GM12878 (cell line): ENCODE data around the gene NAMPT. TPM values are rescaled to one million over a fixed set of nuclear protein-coding genes. Genes with fewer than 3 reads are reported as not detected.

Source experiments
- ATAC-seq: fragments of 200-7000 bp; cut with Tn5 transposase; 3 replicates; pipeline ENCODE4 v1.9.1; 2020; ENCODE audit warnings: mild to moderate bottlenecking, moderate library complexity
- BruUV-seq: library from RNA; stranded (reverse); fragments of 400-500 nt; replicated peaks from 2 replicates; lab custom pipeline; 2021; lab: Mats Ljungman, UMichigan
- CTCF ChIA-PET: fragments of 300-600 bp; sonication (Branson Sonifier 250); formaldehyde crosslinking; extraction: SDS; loops from one replicate; lab custom pipeline; 2021; ENCODE audit warnings: inconsistent platforms; lab: Yijun Ruan, JAX
- POLR2A ChIA-PET: fragments of 350-600 bp; formaldehyde crosslinking; extraction: SDS; loops from one replicate; lab custom pipeline; 2021; ENCODE audit warnings: inconsistent platforms; lab: Charles Lee
- RAD21 ChIA-PET: fragments of 300-600 bp; sonication (Branson Sonifier 250); formaldehyde crosslinking; loops from one replicate; lab custom pipeline; 2023; ENCODE audit warnings: antibody characterized with exemption; ENCODE audit not compliant: unreplicated experiment; lab: Charles Lee
- SMC1A ChIA-PET: fragments of 300-600 bp; sonication (Branson Sonifier 250); formaldehyde crosslinking; loops from one replicate; lab custom pipeline; 2023; ENCODE audit not compliant: unreplicated experiment, uncharacterized antibody; lab: Charles Lee
- DNase-seq: peaks from one replicate; pipeline ENCODE4 v3.0.0-alpha.2; 2011; ENCODE audit warnings: low read depth, low spot score
- FAIRE-seq: peaks from 3 replicates; lab custom pipeline; 2011; peaks lifted over from hg19 to GRCh38; lab: Jason Lieb, UNC
- H2AFZ ChIP-seq: 2 replicates; pipeline ENCODE4 v1.6.0; 2011; ENCODE audit warnings: low read depth, low read length, control low read depth; ENCODE audit not compliant: control insufficient read depth
- H3K27ac ChIP-seq: 2 replicates; pipeline ENCODE4 v1.5.1; 2011; ENCODE audit warnings: control low read depth; ENCODE audit not compliant: control insufficient read depth, insufficient read depth
- H3K27me3 ChIP-seq, 2 experiments: replicated peaks in 1 of 2; 2 replicates each; pipeline versions ENCODE4 v1.6.0 to v1.6.1; 2011; ENCODE audit warnings: low read length in 1 of 2; ENCODE audit not compliant: control insufficient read depth in 2 of 2, insufficient read depth in 2 of 2
- H3K36me3 ChIP-seq, 2 experiments: 2 replicates each; pipeline ENCODE4 v1.5.1; 2011; ENCODE audit warnings: low read length in 1 of 2; ENCODE audit not compliant: control insufficient read depth in 2 of 2, insufficient read depth in 2 of 2
- H3K4me1 ChIP-seq: 2 replicates; pipeline ENCODE4 v1.6.1; 2011; ENCODE audit warnings: mild to moderate bottlenecking, low read length, moderate library complexity, mixed read lengths; ENCODE audit not compliant: control insufficient read depth, insufficient read depth
- H3K4me2 ChIP-seq: 2 replicates; pipeline ENCODE4 v1.6.0; 2011; ENCODE audit warnings: control low read depth; ENCODE audit not compliant: control insufficient read depth, insufficient read depth
- H3K4me3 ChIP-seq: fragments of 200-600 bp; sonication (generic); 2 replicates; pipeline ENCODE4 v1.5.1; 2016
- H3K79me2 ChIP-seq: 2 replicates; pipeline ENCODE4 v1.6.0; 2011; ENCODE audit warnings: low read length; ENCODE audit not compliant: control insufficient read depth, insufficient read depth
- H3K9ac ChIP-seq: 2 replicates; pipeline ENCODE4 v1.8.0; 2011; ENCODE audit warnings: low read length, control low read depth, mixed read lengths; ENCODE audit not compliant: control insufficient read depth, insufficient read depth
- H3K9me3 ChIP-seq: replicated peaks from 3 replicates; pipeline ENCODE4 v1.5.1; 2011; ENCODE audit warnings: mild to moderate bottlenecking, low read length; ENCODE audit not compliant: control insufficient read depth, insufficient read depth
- H4K20me1 ChIP-seq: 2 replicates; pipeline ENCODE4 v1.6.0; 2011; ENCODE audit not compliant: control insufficient read depth, insufficient read depth
- CBX3 ChIP-seq: fragments of 200-600 bp; sonication (generic); IDR thresholded peaks from 2 replicates; pipeline ENCODE4 v1.6.1; 2016; ENCODE audit warnings: low read depth, borderline replicate concordance
- CHD2 ChIP-seq: IDR thresholded peaks from 2 replicates; pipeline ENCODE4 v1.6.1; 2011; ENCODE audit warnings: low read depth, low read length, improper control_type of control experiment, borderline replicate concordance
- GATAD2B ChIP-seq: fragments of 450-650 bp; conservative IDR thresholded peaks from 2 replicates; pipeline ENCODE4 v1.6.1; 2017; ENCODE audit warnings: low read depth, mild to moderate bottlenecking, moderate library complexity
- HDAC6 ChIP-seq: fragments of 200-600 bp; sonication (generic); IDR thresholded peaks from one replicate; pipeline ENCODE4 v1.8.0; 2017; ENCODE audit warnings: antibody characterized with exemption; ENCODE audit not compliant: unreplicated experiment
- HDGF ChIP-seq: fragments of 450-650 bp; IDR thresholded peaks from 2 replicates; pipeline ENCODE4 v1.6.1; 2016; ENCODE audit warnings: antibody characterized with exemption
- MLLT1 ChIP-seq: fragments of 450-650 bp; IDR thresholded peaks from 2 replicates; pipeline ENCODE4 v1.6.1; 2016; ENCODE audit warnings: mild to moderate bottlenecking
- NFYB ChIP-seq: IDR thresholded peaks from 2 replicates; pipeline ENCODE4 v1.6.1; 2011; ENCODE audit warnings: low read depth, mild to moderate bottlenecking, low read length, improper control_type of control experiment, moderate library complexity; ENCODE audit not compliant: insufficient read depth
- NR2F1 ChIP-seq: fragments of 450-650 bp; conservative IDR thresholded peaks from 2 replicates; pipeline ENCODE4 v1.6.1; 2017; ENCODE audit warnings: mild to moderate bottlenecking
- PAX5 ChIP-seq: IDR thresholded peaks from 2 replicates; pipeline ENCODE4 v1.6.1; 2011; ENCODE audit warnings: low read depth, low read length, borderline replicate concordance
- PML ChIP-seq: IDR thresholded peaks from 2 replicates; pipeline ENCODE4 v1.6.1; 2012; ENCODE audit warnings: low read length, inconsistent platforms
- RAD21 ChIP-seq: IDR thresholded peaks from 2 replicates; pipeline ENCODE4 v1.6.1; 2011; ENCODE audit warnings: mild to moderate bottlenecking, low read depth, low read length, moderate library complexity; ENCODE audit not compliant: insufficient read depth
- SKIL ChIP-seq: fragments of 450-650 bp; IDR thresholded peaks from 2 replicates; pipeline ENCODE4 v1.6.1; 2017; ENCODE audit warnings: mild to moderate bottlenecking, low read depth, inconsistent platforms; ENCODE audit not compliant: poor library complexity, severe bottlenecking
- SPI1 ChIP-seq: IDR thresholded peaks from 2 replicates; pipeline ENCODE4 v1.6.1; 2011; ENCODE audit warnings: low read depth, mild to moderate bottlenecking, low read length, moderate library complexity, borderline replicate concordance; ENCODE audit not compliant: insufficient read depth
- YY1 ChIP-seq: IDR thresholded peaks from 2 replicates; pipeline ENCODE4 v1.6.1; 2011; ENCODE audit warnings: low read depth, mild to moderate bottlenecking, low read length
- WGBS: methylation state at CpG from one replicate; pipeline ENCODE4 v1.1.6; 2016; ENCODE audit warnings: low lambda C conversion rate; ENCODE audit not compliant: insufficient replicate concordance, insufficient coverage; ENCODE audit errors: missing lambda C conversion rate; 5-methylcytosine and 5-hydroxymethylcytosine counted together
- in situ Hi-C: fragments of 300-500 bp; cut with MboI; formaldehyde crosslinking; loops from 9 replicates; pipeline ENCODE4 v1.14.3; 2018; ENCODE audit warnings: mixed read lengths
- intact Hi-C: fragments of 100-400 bp; cut with micrococcal nuclease; formaldehyde crosslinking; loops from one replicate; pipeline ENCODE4 v1.14.2; 2022; ENCODE audit not compliant: unreplicated experiment
- polyA plus RNA-seq, 11 experiments: library from polyadenylated mRNA; depleted of rRNA in 4 of 11; unstranded in 6 of 11; stranded (reverse) in 5 of 11; fragments of >200 nt; fragmentation: Nextera tagmentation in 4 of 11; fragmentation: Illumina TruSeq in 1 of 11; extraction: Ambion mirVana in 4 of 11; extraction: Trizol in 1 of 11; gene quantifications; 1 replicate in 1 of 11; 2 replicates in 10 of 11; pipeline versions ENCODE4 v1.2.1 to v1.2.3, GENCODE V29; 2011 to 2016; ENCODE audit warnings: inconsistent platforms in 2 of 11, missing spikeins in 2 of 11, low read depth in 1 of 11
- total RNA-seq, 4 experiments: library from RNA; depleted of rRNA in 3 of 4; stranded (reverse); fragments of >200 nt in 3 of 4; fragmentation: Illumina TruSeq in 1 of 4; extraction: Trizol in 1 of 4; gene quantifications; 2 replicates each; pipeline versions ENCODE4 v1.2.1 to v1.2.3, GENCODE V29; 2013 to 2021

The NAMPT gene
- total and polyA plus RNA-seq, 10 of the 15 experiments (the other 5 are each of a cell fraction or from before 2014, with no cell fraction given), result 28.3 to 173 (median 75.0) TPM

GRCh38 chr7:106309362-106309761 lies 24.6 kb upstream of the NAMPT start:
- no peaks in the 10 kb centered on the region for H3K27me3 ChIP-seq
- RAD21 ChIA-PET, result no interaction called here
- POLR2A ChIA-PET, result no interaction called here
- no peaks in the 10 kb centered on the region for H3K36me3 ChIP-seq
- H2AFZ ChIP-seq, result no peak overlapping the region
- SMC1A ChIA-PET, result no interaction called here
- no peak overlapping the region for H3K4me2 ChIP-seq
- H3K9me3 ChIP-seq, result no peaks in the 10 kb centered on the region; the same call in 2 of the 3 replicates
- BruUV-seq, result no TSS peak
- CTCF ChIA-PET, result interaction anchor here (1.6 kb wide), 1 partner anchor 60 kb away, joined by 3 read pairs; no protein-coding TSS in a partner anchor
- H3K9ac ChIP-seq, result no peak overlapping the region
- H4K20me1 ChIP-seq, result no peaks in the 10 kb centered on the region
- H3K4me1 ChIP-seq, result peaks cover 5% of the 10 kb centered on the region; the same call in 1 of the 2 replicates
- ATAC-seq (no peak), FAIRE-seq (no peak), DNase-seq (no peak)
- no peak for TF ChIP-seq SPI1
- 0 out of 2 replicates have a peak, but pooled peaks have one; percentile 25 for TF ChIP-seq RAD21
- no peak overlapping the region for H3K27ac ChIP-seq
- no peaks in the 10 kb centered on the region for H3K79me2 ChIP-seq
- in situ Hi-C loops (no loop called here), intact Hi-C loops (no loop called here)
- no peak overlapping the region for H3K4me3 ChIP-seq

GRCh38 chr7:106306256-106306655 lies 21.5 kb upstream of the NAMPT start:
- DNase-seq, result no peak
- H3K9me3 ChIP-seq, result no peaks in the 10 kb centered on the region; the same call in 1 of the 3 replicates
- RAD21 ChIA-PET, result interaction anchor here (1.2 kb wide), 1 partner anchor 129 kb away, joined by 5 read pairs; no protein-coding TSS in a partner anchor
- 46% methylated on average over 3 of the region's 3 CpGs for WGBS
- no peak overlapping the region for H3K4me2 ChIP-seq
- in situ Hi-C loops (no loop called here), intact Hi-C loops (no loop called here)
- no peaks in the 10 kb centered on the region for H3K36me3 ChIP-seq
- no peak overlapping the region for H3K27ac ChIP-seq
- H2AFZ ChIP-seq, result no peak overlapping the region
- TF ChIP-seq PML (no peak), NFYB (no peak), MLLT1 (no peak), PAX5 (no peak), HDGF (no peak), CBX3 (no peak), NR2F1 (no peak), GATAD2B (no peak), CHD2 (no peak), SKIL (no peak), RAD21 (no peak), YY1 (no peak), HDAC6 (no peak)
- TF ChIP-seq, all 136 proteins: peak for 0
- no peak overlapping the region for H3K9ac ChIP-seq
- no peak overlapping the region for H3K4me3 ChIP-seq
- H4K20me1 ChIP-seq, result no peaks in the 10 kb centered on the region
- FAIRE-seq (no peak), ATAC-seq (no peak)
- no peaks in the 10 kb centered on the region for H3K4me1 ChIP-seq
- ChIA-PET POLR2A (interaction anchor here (0.5 kb wide), 1 partner anchor 747 kb away, joined by 7 read pairs; no protein-coding TSS in a partner anchor), SMC1A (no interaction called here), CTCF (no interaction called here)
- no TSS peak for BruUV-seq
- no peaks in the 10 kb centered on the region for H3K79me2 ChIP-seq
- no peaks in the 10 kb centered on the region for H3K27me3 ChIP-seq
